GM12892 (cell line): ENCODE results near the gene CDKAL1.

Experiments
- POLR2A ChIP-seq: IDR thresholded peaks from 2 replicates; pipeline ENCODE4 v1.6.1; 2011; ENCODE audit warnings: low read depth, low read length, control low read depth
- POLR2AphosphoS5 ChIP-seq: IDR thresholded peaks from 2 replicates; pipeline ENCODE4 v1.6.1; 2011; ENCODE audit warnings: low read depth, low read length, control low read depth
- TAF1 ChIP-seq: IDR thresholded peaks from 2 replicates; pipeline ENCODE4 v1.6.1; 2011; ENCODE audit warnings: low read depth, mild to moderate bottlenecking, control low read depth, low read length, borderline replicate concordance

DNA sequence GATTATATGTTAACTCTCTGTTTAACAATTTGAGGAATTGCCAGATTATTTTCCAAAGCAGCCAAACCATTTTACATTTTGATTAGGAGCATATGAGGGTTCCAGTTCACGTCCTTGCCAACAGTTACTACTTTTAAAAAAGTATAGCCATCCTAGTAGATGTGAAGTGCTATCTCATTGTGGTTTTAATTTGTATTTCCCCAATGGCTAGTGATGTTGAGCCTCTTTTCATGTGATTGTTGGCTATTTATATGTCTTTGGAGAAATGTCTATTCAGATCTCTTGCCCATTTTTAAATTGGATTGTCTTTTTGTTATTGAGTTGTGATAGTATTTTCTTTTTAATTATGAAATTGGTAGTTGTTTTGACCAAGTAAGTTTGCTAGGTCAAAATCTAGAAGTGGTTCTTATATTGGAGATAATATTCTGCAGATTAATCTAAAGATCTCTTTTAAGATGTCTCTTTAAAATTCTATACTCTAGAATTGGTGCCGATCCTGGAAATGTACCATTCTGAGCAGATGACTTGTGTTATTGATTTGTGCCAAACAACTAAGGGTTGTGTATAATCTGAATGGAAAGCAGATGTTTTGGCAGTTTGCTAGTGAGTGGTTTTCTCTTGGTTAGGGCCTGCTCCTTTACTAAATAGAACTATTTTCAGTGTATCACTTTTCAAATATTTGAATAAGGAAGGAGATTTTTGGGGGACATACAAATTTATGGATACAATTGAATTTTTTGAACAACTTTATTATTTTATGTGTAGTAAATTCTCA lies 99.5 kb downstream of the CDKAL1 start:
- no peak for TF ChIP-seq TAF1
- TF ChIP-seq POLR2A = no peak
- TF ChIP-seq POLR2AphosphoS5 = no peak
